CD4-positive, alpha-beta T cell treated with Interleukin-15 for 1 hour (primary cell): ENCODE measurements around the gene ZDHHC11.
"Not testable (repeated sequence)": the region's sequence is repeated elsewhere in the genome, so short reads cannot be mapped to it uniquely, and the experiment has no call there.

Source experiments
- DNase-seq: peaks from one replicate; pipeline ENCODE4 v3.0.0-alpha.2; 2020

ZDHHC11 gene

GRCh38 chr5:798505-799138, 52.2 kb downstream of the ZDHHC11 start:
- DNase-seq, result not testable (repeated sequence)

GRCh38 chr5:797986-798385, 52.8 kb downstream of the ZDHHC11 start:
- not testable (repeated sequence) for DNase-seq

GRCh38 chr5:795873-796272, 54.9 kb downstream of the ZDHHC11 start:
- not testable (repeated sequence) for DNase-seq

GRCh38 chr5:794948-795347, 55.8 kb downstream of the ZDHHC11 start:
- not testable (repeated sequence) for DNase-seq

GRCh38 chr5:788703-789102, 62.1 kb downstream of the ZDHHC11 start:
- DNase-seq, result not testable (repeated sequence)

GRCh38 chr5:787857-788233, 62.9 kb downstream of the ZDHHC11 start:
- not testable (repeated sequence) for DNase-seq

GRCh38 chr5:787224-787856, 63.4 kb downstream of the ZDHHC11 start:
- not testable (repeated sequence) for DNase-seq

- DNase-seq, result not testable (repeated sequence)
Measured at GRCh38 chr5:785181-785705, 65.5 kb downstream of the ZDHHC11 start.

- peak; percentile 74 for DNase-seq
Measured at GRCh38 chr5:784428-785177, 66.2 kb downstream of the ZDHHC11 start, which contains the start of gene ZDHHC11B. Gene ZDHHC11B (minus strand): TSS chr5:784729. CDS start chr5:766919, 17,810 bp downstream.

- DNase-seq, result not testable (repeated sequence)
Measured at GRCh38 chr5:783881-784427, 66.8 kb downstream of the ZDHHC11 start.

GRCh38 chr5:783049-783802, 67.6 kb downstream of the ZDHHC11 start:
- DNase-seq, result not testable (repeated sequence)

- not testable (repeated sequence) for DNase-seq
Measured at GRCh38 chr5:782356-782755, 68.4 kb downstream of the ZDHHC11 start.

- DNase-seq, result not testable (repeated sequence)
Measured at GRCh38 chr5:780571-780970, 70.2 kb downstream of the ZDHHC11 start.

GRCh38 chr5:778967-779366, 71.8 kb downstream of the ZDHHC11 start:
- not testable (repeated sequence) for DNase-seq

- DNase-seq, result not testable (repeated sequence)
Measured at GRCh38 chr5:778421-778820, 72.4 kb downstream of the ZDHHC11 start.

- DNase-seq, result no peak
Measured at GRCh38 chr5:777756-778161, 73.0 kb downstream of the ZDHHC11 start.

GRCh38 chr5:776862-777711, 73.7 kb downstream of the ZDHHC11 start:
- DNase-seq, result no peak

- no peak for DNase-seq
Measured at GRCh38 chr5:775961-776861, 74.6 kb downstream of the ZDHHC11 start.

- DNase-seq, result not testable (repeated sequence)
Measured at GRCh38 chr5:775595-775960, 75.2 kb downstream of the ZDHHC11 start.

GRCh38 chr5:774854-775505, 75.8 kb downstream of the ZDHHC11 start:
- not testable (repeated sequence) for DNase-seq
